Kidney epithelial cell (primary cell): ENCODE measurements around the gene OBSL1. TPM values are rescaled to one million over a fixed set of nuclear protein-coding genes. Genes with fewer than 3 reads are reported as not detected.

Experiments
- DNase-seq: peaks from one replicate; pipeline ENCODE4 v3.0.0-alpha.2; 2010; ENCODE audit warnings: low read depth
- H3K27me3 ChIP-seq: 2 replicates; pipeline ENCODE4 v1.6.0; 2011; ENCODE audit warnings: low read length; ENCODE audit not compliant: control insufficient read depth, insufficient read depth
- H3K36me3 ChIP-seq: 2 replicates; pipeline ENCODE4 v1.5.1; 2011; ENCODE audit warnings: low read length; ENCODE audit not compliant: control insufficient read depth, insufficient read depth
- H3K4me3 ChIP-seq: 2 replicates; pipeline ENCODE4 v1.5.1; 2011; ENCODE audit warnings: low read depth, mild to moderate bottlenecking, control low read depth, low read length
- total RNA-seq: library from RNA; depleted of rRNA; stranded (reverse); fragments of >200 nt; gene quantifications from 2 replicates; pipeline ENCODE4 v1.2.3, GENCODE V29; 2015
- TF ChIP-seq, protein P1 (sequence below): IDR thresholded peaks from 2 replicates; pipeline ENCODE4 v1.5.1; 2011; ENCODE audit warnings: mild to moderate bottlenecking, moderate library complexity, low read length, control low read depth, inconsistent platforms; ENCODE audit not compliant: insufficient read depth, poor library complexity, severe bottlenecking

OBSL1 gene
- 39.8 and 41.0 TPM in 2 replicates for total RNA-seq

DNA sequence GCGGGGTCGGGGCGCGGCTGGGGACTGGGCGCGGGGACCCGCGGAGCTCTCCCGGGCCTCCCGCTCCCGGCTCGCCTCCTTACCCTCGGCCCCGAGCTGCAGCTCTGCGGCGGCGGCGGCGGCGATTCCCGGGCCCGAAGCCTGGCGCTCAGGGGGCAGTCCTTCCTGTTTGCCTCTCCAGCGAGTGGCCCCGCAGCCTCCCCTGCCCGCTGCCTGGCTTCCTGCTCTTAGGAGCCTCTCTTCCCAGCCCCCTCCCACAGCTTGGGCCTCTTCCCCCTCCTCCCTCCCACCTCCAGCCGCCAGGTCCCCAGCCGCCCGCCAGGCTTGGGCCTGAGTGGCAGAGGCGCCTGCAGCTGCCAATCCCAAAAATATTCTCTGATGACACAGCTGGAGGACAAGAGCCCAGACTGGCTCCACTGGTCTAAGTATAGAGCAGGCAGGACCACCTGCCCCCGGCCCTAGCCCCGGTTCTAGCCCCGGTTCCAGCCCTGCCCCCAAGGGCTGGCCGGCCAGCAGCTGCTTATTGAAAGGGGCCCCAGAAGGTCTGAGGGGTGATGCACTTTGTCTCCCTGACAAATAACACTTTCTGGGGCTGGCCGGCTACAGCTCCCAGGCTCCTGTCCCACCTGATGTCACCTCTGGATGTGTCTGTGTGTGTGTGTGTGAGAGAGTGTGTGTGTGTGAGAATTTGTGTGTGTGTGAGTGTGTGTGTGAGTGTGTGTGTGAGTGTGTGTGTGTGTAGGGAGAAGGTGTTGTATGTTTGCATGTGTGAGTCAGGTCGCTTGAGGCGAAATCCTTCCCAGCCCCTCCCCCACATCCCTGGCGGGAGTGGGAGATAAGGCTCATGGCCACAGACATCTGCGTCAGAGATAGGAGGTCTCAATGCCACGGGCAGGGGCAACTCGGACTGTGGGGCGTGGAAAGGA, at the start of gene OBSL1:
Gene OBSL1 (minus strand): TSS at position 229 of the 926 bp plus-strand sequence. CDS start 307 bp downstream, outside the sequence.
- no peak for DNase-seq
- TF ChIP-seq, protein P1, sequence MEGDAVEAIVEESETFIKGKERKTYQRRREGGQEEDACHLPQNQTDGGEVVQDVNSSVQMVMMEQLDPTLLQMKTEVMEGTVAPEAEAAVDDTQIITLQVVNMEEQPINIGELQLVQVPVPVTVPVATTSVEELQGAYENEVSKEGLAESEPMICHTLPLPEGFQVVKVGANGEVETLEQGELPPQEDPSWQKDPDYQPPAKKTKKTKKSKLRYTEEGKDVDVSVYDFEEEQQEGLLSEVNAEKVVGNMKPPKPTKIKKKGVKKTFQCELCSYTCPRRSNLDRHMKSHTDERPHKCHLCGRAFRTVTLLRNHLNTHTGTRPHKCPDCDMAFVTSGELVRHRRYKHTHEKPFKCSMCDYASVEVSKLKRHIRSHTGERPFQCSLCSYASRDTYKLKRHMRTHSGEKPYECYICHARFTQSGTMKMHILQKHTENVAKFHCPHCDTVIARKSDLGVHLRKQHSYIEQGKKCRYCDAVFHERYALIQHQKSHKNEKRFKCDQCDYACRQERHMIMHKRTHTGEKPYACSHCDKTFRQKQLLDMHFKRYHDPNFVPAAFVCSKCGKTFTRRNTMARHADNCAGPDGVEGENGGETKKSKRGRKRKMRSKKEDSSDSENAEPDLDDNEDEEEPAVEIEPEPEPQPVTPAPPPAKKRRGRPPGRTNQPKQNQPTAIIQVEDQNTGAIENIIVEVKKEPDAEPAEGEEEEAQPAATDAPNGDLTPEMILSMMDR, result no peak
- Histone ChIP-seq H3K27me3 (no peaks in the 10 kb centered on the region), H3K36me3 (no peaks in the 10 kb centered on the region), H3K4me3 (peak within 1 kb of the TSS; percentile 73)

DNA sequence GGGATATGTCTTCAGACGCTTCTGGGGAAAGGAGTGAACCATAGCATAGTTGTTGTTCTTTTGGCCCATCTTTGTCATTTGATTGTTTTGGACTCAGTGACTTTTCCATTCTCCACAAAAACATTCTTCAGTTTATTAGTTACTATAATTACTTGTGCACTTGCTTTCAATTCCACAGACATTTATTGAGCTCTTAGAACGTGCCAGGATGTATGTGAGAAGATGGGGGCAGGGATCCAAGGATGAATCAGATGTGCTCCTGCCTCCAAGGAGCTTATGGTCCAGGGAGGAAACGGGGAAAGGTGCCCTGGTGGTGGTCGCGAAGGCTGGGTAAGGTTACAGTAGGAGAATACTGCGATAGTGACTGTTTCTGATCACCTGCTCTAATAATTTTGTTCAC, 49.2 kb upstream of the OBSL1 start:
- TF ChIP-seq, protein P1, result no peak
- no peak for DNase-seq

DNA sequence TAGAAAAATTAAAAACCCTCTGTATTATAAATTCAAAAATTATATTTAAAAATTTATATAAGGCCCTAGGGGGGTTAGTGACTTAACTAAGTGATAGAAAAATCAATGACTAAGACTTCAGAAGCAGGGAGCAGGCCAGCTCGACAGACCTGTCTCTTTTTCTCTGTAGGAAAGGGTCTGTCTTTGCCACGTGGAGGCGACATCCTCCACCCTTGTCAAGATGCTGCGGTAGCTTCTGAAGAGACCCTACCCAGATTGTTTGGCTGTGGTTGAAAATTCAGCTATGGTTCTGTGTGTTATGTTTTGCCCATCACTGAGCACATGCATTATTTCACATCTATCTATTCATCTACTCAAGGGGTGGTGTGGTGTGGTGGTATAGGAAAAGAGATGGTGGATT, 47.9 kb upstream of the OBSL1 start:
- Histone ChIP-seq H3K27me3 (no peaks in the 10 kb centered on the region), H3K36me3 (no peaks in the 10 kb centered on the region), H3K4me3 (no peak overlapping the region)
- DNase-seq, result no peak
- TF ChIP-seq, protein P1, result peak; percentile 8

More for the DNA sequence above, 49.2 kb upstream of the OBSL1 start:
- no peak overlapping the region for H3K4me3 ChIP-seq
- H3K27me3 ChIP-seq, result no peaks in the 10 kb centered on the region
- no peaks in the 10 kb centered on the region for H3K36me3 ChIP-seq

DNA sequence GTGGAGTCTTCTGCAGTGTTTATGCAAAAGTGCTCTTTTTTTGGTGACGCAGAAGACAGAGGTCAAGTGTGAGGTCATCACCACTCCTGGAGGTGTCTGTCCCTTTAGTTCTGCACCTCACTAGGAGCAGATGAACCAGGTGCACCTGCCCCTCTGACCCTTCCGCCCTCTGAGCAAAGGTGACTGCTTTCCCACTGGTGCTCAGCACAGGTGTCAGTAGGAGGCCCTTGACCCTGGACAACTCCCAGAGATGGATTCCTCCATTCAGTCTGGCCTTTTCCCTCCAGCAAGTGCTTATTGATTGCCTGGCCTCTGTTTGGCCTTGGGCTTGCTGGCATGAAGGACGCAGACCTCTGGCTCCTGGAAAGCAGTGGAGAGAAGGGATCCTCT, 47.4 kb upstream of the OBSL1 start:
- Histone ChIP-seq H3K4me3 (no peak overlapping the region), H3K27me3 (no peaks in the 10 kb centered on the region), H3K36me3 (no peaks in the 10 kb centered on the region)
- DNase-seq, result no peak
- TF ChIP-seq, protein P1, result no peak

DNA sequence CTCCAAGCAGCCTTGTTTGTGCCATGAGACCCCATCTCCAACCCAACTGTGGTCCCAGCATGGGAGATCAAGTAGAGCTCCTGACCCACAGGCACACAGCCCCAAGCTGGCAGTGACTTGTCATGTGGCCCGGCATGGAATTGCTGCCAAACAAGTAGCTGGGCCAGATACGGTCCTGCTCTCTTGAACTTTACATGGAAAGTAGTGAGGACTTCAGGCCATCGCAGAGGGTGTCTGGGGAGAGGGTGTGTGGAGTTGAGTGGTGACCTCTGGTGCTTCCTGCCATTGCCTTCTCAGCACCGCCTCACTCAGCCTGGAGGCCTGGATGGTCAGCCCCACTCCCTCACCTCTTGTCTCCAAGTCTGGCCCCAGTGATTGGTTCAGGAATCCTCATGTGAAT, 45.2 kb upstream of the OBSL1 start:
- TF ChIP-seq, protein P1, result no peak
- no peak overlapping the region for H3K4me3 ChIP-seq
- H3K27me3 ChIP-seq, result no peaks in the 10 kb centered on the region
- H3K36me3 ChIP-seq, result no peaks in the 10 kb centered on the region
- DNase-seq, result no peak

DNA sequence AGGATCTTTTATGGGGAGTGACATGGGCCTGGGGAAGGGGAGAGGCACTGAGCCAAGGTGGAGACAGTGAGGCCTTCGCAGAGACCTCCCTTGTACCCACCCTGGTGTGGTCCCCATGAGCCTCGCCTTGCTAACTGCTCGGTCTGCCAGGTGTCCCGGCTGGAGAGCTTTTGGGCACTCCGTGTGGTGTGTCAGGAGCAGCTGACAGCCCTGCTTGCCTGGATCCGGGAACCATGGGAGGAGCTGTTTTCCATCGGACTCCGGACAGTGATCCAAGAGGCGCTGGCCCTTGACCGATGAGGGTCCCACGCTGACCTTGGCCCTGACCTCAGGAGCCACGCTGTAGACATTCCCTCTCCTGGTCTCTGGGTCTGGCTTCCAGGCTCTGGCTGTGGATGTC, 44.6 kb upstream of the OBSL1 start:
- Histone ChIP-seq H3K4me3 (no peak overlapping the region), H3K27me3 (no peaks in the 10 kb centered on the region), H3K36me3 (no peaks in the 10 kb centered on the region)
- no peak for DNase-seq
- TF ChIP-seq, protein P1, result no peak
